HepG2 (cell line): ENCODE results near the gene TSHZ2.

ENCODE experiments used
- EZH2 ChIP-seq: conservative IDR thresholded peaks from 2 replicates; pipeline ENCODE4 v1.6.1; 2012; ENCODE audit warnings: mild to moderate bottlenecking, low read depth, low read length, moderate library complexity
- HCFC1 ChIP-seq: fragments of 150-350 bp; IDR thresholded peaks from 2 replicates; pipeline ENCODE4 v1.6.1; 2014; ENCODE audit warnings: low read depth, low read length
- JUN ChIP-seq: sonication (generic); formaldehyde crosslinking; IDR thresholded peaks from 2 replicates; pipeline ENCODE4 v1.4.0; 2020; ENCODE audit warnings: mild to moderate bottlenecking, missing genetic modification reagents
- MTA1 ChIP-seq: sonication (generic); formaldehyde crosslinking; IDR thresholded peaks from 2 replicates; pipeline ENCODE4 v1.4.0; 2020; ENCODE audit warnings: missing genetic modification reagents, mild to moderate bottlenecking, borderline replicate concordance
- POGZ ChIP-seq: sonication (generic); formaldehyde crosslinking; IDR thresholded peaks from 2 replicates; pipeline ENCODE4 v1.4.0; 2020; ENCODE audit warnings: mild to moderate bottlenecking, missing genetic modification reagents
- POLR2A ChIP-seq, 2 experiments: IDR thresholded peaks; 2 replicates each; pipeline ENCODE4 v1.6.1; 2011; ENCODE audit warnings: low read depth in 2 of 2, low read length in 2 of 2, mild to moderate bottlenecking in 1 of 2, moderate library complexity in 1 of 2; ENCODE audit not compliant: insufficient read depth in 1 of 2
- SP140L ChIP-seq: sonication (generic); formaldehyde crosslinking; IDR thresholded peaks from 2 replicates; pipeline ENCODE4 v1.4.0; 2020; ENCODE audit warnings: missing genetic modification reagents, borderline replicate concordance
- ZBTB3 ChIP-seq: sonication (generic); formaldehyde crosslinking; IDR thresholded peaks from 2 replicates; pipeline ENCODE4 v1.4.0; 2020; ENCODE audit warnings: low read depth, mild to moderate bottlenecking, moderate library complexity, missing genetic modification reagents, borderline replicate concordance
- ZNF124 ChIP-seq: sonication (generic); formaldehyde crosslinking; IDR thresholded peaks from 2 replicates; pipeline ENCODE4 v1.4.0; 2020; ENCODE audit warnings: missing genetic modification reagents
- TF ChIP-seq, protein P1 (sequence below): sonication (generic); formaldehyde crosslinking; conservative IDR thresholded peaks from 2 replicates; pipeline ENCODE4 v1.4.0; 2020; ENCODE audit warnings: missing genetic modification reagents
- TF ChIP-seq, protein P2 (sequence below): sonication (generic); formaldehyde crosslinking; IDR thresholded peaks from 2 replicates; pipeline ENCODE4 v1.5.0; 2020; ENCODE audit warnings: mild to moderate bottlenecking, missing genetic modification reagents, moderate library complexity

DNA sequence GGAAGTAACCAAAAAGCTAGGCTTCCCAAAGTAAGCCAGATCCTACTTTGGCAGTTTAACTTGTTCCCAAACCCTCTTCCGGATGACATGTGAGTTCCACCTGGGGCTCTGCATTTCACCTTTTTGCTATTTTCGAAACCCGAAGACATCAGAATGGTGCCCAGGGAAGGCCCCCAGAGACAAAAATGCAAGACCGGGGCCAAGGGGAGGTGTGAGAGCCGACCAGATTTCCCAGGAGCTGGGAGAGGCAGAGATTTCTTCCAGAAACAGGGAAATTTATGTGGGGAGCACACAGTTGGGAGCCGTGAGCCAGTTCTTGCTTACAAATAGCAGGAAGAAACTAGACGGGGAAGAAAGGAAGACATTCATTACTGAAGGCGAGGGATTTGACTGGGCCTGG, 411.8 kb downstream of the TSHZ2 start:
- TF ChIP-seq JUN (no peak), ZNF124 (CRISPR knock-in tag) (no peak), ZBTB3 (CRISPR knock-in tag) (no peak), HCFC1 (no peak), MTA1 (CRISPR knock-in tag) (no peak), POGZ (CRISPR knock-in tag) (no peak), POLR2A (IDR thresholded peaks at IDR 0.05; ENCODE audit: insufficient read depth in 1 of 2, low read depth in 2 of 2, low read length in 2 of 2) (no peak), SP140L (CRISPR knock-in tag) (no peak), EZH2 (no peak)
- TF ChIP-seq, protein P1, sequence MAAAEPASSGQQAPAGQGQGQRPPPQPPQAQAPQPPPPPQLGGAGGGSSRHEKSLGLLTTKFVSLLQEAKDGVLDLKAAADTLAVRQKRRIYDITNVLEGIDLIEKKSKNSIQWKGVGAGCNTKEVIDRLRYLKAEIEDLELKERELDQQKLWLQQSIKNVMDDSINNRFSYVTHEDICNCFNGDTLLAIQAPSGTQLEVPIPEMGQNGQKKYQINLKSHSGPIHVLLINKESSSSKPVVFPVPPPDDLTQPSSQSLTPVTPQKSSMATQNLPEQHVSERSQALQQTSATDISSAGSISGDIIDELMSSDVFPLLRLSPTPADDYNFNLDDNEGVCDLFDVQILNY, result no peak
- TF ChIP-seq, protein P2, sequence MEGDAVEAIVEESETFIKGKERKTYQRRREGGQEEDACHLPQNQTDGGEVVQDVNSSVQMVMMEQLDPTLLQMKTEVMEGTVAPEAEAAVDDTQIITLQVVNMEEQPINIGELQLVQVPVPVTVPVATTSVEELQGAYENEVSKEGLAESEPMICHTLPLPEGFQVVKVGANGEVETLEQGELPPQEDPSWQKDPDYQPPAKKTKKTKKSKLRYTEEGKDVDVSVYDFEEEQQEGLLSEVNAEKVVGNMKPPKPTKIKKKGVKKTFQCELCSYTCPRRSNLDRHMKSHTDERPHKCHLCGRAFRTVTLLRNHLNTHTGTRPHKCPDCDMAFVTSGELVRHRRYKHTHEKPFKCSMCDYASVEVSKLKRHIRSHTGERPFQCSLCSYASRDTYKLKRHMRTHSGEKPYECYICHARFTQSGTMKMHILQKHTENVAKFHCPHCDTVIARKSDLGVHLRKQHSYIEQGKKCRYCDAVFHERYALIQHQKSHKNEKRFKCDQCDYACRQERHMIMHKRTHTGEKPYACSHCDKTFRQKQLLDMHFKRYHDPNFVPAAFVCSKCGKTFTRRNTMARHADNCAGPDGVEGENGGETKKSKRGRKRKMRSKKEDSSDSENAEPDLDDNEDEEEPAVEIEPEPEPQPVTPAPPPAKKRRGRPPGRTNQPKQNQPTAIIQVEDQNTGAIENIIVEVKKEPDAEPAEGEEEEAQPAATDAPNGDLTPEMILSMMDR (CRISPR knock-in tag), result no peak
